Heart left ventricle (tissue), 16 donors: ENCODE results near the gene PRR9. TPM values are rescaled to one million over a fixed set of nuclear protein-coding genes. Genes with fewer than 3 reads are reported as not detected.

ENCODE experiments used
- ATAC-seq, 4 donors: fragments of 200-7000 bp; cut with Tn5 transposase; one replicate each; pipeline ENCODE4 v1.9.1; 2020 to 2022; ENCODE audit warnings: moderate library complexity in 4 of 4, mild to moderate bottlenecking in 3 of 4, moderate number of reproducible peaks in 1 of 4
- DNase-seq, 5 donors: peaks; one replicate each; pipeline ENCODE4 v3.0.0-alpha.2; 2020
- H3K27ac ChIP-seq, 12 donors: fragments of 200-600 bp; sonication (generic) in 4 of 12; one replicate each; pipeline versions ENCODE4 v1.5.0 to v1.8.0; 2016 to 2022; ENCODE audit warnings: mild to moderate bottlenecking in 2 of 12
- H3K27me3 ChIP-seq, 9 donors: fragments of 200-600 bp; sonication (generic) in 2 of 9; one replicate each; pipeline versions ENCODE4 v1.5.1 to v1.8.0; 2016 to 2022; ENCODE audit warnings: mild to moderate bottlenecking in 3 of 9
- H3K36me3 ChIP-seq, 9 donors: fragments of 200-600 bp; sonication (generic) in 2 of 9; one replicate each; pipeline versions ENCODE4 v1.5.0 to v1.8.0; 2018 to 2022; ENCODE audit warnings: mild to moderate bottlenecking in 2 of 9
- H3K4me1 ChIP-seq, 12 donors: fragments of 200-600 bp; sonication (generic) in 4 of 12; one replicate each; pipeline versions ENCODE4 v1.5.0 to v1.8.0; 2016 to 2022; ENCODE audit warnings: mild to moderate bottlenecking in 3 of 12
- H3K4me3 ChIP-seq, 12 donors: fragments of 200-600 bp; sonication (generic) in 4 of 12; one replicate each; pipeline versions ENCODE4 v1.5.0 to v1.8.0; 2017 to 2022; ENCODE audit warnings: mild to moderate bottlenecking in 9 of 12, moderate library complexity in 4 of 12
- H3K9me3 ChIP-seq, 12 donors: fragments of 200-600 bp; sonication (generic) in 4 of 12; one replicate each; pipeline versions ENCODE4 v1.5.0 to v1.8.0; 2016 to 2022; ENCODE audit warnings: mild to moderate bottlenecking in 1 of 12
- POLR2A ChIP-seq, 2 donors: fragments of 450-650 bp; IDR thresholded peaks; one replicate each; pipeline ENCODE4 v1.6.1; 2017; ENCODE audit warnings: antibody characterized with exemption in 2 of 2, mild to moderate bottlenecking in 2 of 2, moderate library complexity in 2 of 2
- WGBS, 4 donors: extraction: QIAGEN DNeasy Blood & Tissue Kit in 2 of 4; methylation state at CpG; one replicate each; pipeline versions ENCODE4 v1.1.5 to v1.1.7; 2013 to 2018; 5-methylcytosine and 5-hydroxymethylcytosine counted together
- intact Hi-C, 10 donors: fragments of 100-400 bp; cut with DNase I; formaldehyde crosslinking; loops; one replicate each; pipeline versions ENCODE4 v1.11.1 to v1.14.2; 2022
- polyA plus RNA-seq, 2 donors: library from polyadenylated mRNA; stranded (reverse); fragments of 200-250 nt; gene quantifications; one replicate each; pipeline ENCODE4 v1.2.3, GENCODE V29; 2013
- total RNA-seq, 9 donors: library from RNA; depleted of rRNA in 2 of 9; stranded (reverse); fragments of >200 nt in 2 of 9; fragmentation: NEBNext Ultra II Directional in 3 of 9; extraction: Animal tissue kit (Norgen Biotek cat#: 25700) in 3 of 9; gene quantifications; one replicate each; pipeline versions ENCODE4 v1.1.0 to v1.2.4, GENCODE V29; 2016 to 2023
- TF ChIP-seq, protein P1 (sequence below), 12 donors: fragments of 200-600 bp; sonication (generic) in 4 of 12; IDR thresholded peaks; one replicate each; pipeline versions ENCODE4 v1.5.0 to v1.8.0; 2018 to 2022; ENCODE audit warnings: antibody characterized with exemption in 12 of 12, mild to moderate bottlenecking in 5 of 12
- donor health status: ischemic (EF 13 %, LVEDD 7.1; RV severe dilation, severe dysfunction).
- donor health status: healthy with polysubstance abuse.
- donor health status: DM: no; HTN: yes; CAD: no.
- donor health status: DM: no; HTN: no; CAD: no.
- donor health status: ischemic (EF 25% LVEDD 6.9; RV normal size, moderate dysfunction).
- donor health status: ischemic (EF 25% LVEDD 5.7; RV mildly dilated, moderate dysfunction).
- donor health status: healthy.
- donor health status: DM: yes; HTN: yes; CAD: no.
- donor health status: ischemic (EF 35%, LVEDD 5.7; RV mildly dilated, moderate dysfunction).
- donor health status: nonischemic (EF 11% LVEDD 7.7; RV severe dilation, severe dysfunction).
- donor health status: DM: yes; HTN: yes; CAD: no.
- donor health status: PGD.
- donor health status: ischemic (EF 29% LVEDD 5.4; RV normal size, mild dysfunction).
- donor health status: nonischemic (EF 23%, LVEDD 6.1; RV moderate dilation, normal function).

The PRR9 gene
- total and polyA plus RNA-seq, 11 donors, result 1.1 TPM; not detected in 10

DNA sequence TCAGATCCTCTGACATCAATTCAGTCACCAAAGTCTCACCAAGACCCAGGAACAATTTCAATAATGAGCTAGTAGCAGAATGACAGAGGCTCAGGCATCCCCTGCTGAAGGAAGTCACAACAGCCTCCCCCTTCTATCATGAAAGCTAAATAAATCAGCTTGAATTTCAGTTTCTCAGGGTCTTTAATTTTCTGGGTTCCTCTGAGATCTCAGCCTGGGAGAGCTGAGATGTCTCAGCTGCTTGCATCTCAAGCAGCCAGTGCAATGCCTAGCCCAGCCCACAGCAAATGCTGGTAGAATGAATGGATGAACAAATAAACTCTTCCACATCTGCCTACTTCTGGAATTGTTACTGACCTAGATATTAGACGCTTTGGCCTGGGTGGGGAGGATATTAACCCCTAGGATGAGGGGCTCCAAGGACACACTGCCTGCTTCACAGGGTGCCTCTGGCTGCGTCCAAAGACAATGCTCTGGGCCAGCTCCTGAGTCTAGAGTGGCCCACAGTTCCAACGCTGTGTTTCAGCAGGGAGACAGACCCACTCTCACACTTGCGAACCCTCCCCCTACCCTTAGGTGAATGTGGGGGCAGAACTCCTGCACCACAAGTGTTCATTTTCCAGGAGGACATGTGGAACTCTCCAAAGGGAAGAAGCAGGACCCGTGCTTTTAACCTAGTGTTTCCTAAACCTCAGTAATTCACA lies 30.9 kb downstream of the PRR9 start:
- no peak overlapping the region for H3K4me3 ChIP-seq
- H3K27me3 ChIP-seq, result peaks cover 0 to 36% (median 5%) of the 10 kb centered on the region in 9 donors
- H3K36me3 ChIP-seq, result no peaks in the 10 kb centered on the region
- intact Hi-C loops, result no loop called here
- H3K4me1 ChIP-seq, result no peaks in the 10 kb centered on the region
- ATAC-seq, result no peak
- no peaks in the 10 kb centered on the region for H3K9me3 ChIP-seq
- DNase-seq, result no peak
- WGBS, 4 donors, result 58 to 65% (median 62%) methylated on average over 5 of the region's 5 CpGs
- no peak overlapping the region for H3K27ac ChIP-seq
- no peak for TF ChIP-seq POLR2A (IDR thresholded peaks at IDR 0.05)
- TF ChIP-seq, protein P1, sequence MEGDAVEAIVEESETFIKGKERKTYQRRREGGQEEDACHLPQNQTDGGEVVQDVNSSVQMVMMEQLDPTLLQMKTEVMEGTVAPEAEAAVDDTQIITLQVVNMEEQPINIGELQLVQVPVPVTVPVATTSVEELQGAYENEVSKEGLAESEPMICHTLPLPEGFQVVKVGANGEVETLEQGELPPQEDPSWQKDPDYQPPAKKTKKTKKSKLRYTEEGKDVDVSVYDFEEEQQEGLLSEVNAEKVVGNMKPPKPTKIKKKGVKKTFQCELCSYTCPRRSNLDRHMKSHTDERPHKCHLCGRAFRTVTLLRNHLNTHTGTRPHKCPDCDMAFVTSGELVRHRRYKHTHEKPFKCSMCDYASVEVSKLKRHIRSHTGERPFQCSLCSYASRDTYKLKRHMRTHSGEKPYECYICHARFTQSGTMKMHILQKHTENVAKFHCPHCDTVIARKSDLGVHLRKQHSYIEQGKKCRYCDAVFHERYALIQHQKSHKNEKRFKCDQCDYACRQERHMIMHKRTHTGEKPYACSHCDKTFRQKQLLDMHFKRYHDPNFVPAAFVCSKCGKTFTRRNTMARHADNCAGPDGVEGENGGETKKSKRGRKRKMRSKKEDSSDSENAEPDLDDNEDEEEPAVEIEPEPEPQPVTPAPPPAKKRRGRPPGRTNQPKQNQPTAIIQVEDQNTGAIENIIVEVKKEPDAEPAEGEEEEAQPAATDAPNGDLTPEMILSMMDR (IDR thresholded peaks at IDR 0.05), result no peak

DNA sequence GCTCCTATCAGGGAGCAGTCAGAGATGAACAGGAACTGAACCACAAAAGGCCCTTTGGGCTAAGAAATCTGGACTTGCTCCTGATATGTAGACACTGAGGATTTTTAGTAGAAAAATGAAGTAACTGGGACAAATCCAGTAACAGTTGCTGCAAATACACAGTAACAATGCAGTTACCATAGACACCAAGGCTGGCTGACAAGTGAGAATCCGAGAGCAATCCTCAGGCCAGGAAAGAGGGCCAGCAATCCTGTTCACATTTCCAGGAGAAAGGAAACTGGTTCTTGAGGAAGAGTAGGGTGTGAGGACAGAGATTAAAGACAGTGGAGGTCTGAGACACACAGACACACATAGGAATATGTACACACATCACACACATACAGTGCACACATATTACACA lies 32.8 kb downstream of the PRR9 start:
- Histone ChIP-seq H3K36me3 (no peaks in the 10 kb centered on the region), H3K4me3 (no peak overlapping the region), H3K9me3 (no peaks in the 10 kb centered on the region), H3K27me3 (peaks cover 0 to 36% (median 5%) of the 10 kb centered on the region in 9 donors), H3K4me1 (no peaks in the 10 kb centered on the region), H3K27ac (no peak overlapping the region)
- WGBS, 4 donors, result 48 to 59% (median 49%) methylated on average over 1 of the region's 1 CpG
- intact Hi-C loops, result no loop called here
- ATAC-seq, result no peak
- no peak for DNase-seq
- no peak for TF ChIP-seq POLR2A (IDR thresholded peaks at IDR 0.05)
- TF ChIP-seq, protein P1 (IDR thresholded peaks at IDR 0.05), result no peak

DNA sequence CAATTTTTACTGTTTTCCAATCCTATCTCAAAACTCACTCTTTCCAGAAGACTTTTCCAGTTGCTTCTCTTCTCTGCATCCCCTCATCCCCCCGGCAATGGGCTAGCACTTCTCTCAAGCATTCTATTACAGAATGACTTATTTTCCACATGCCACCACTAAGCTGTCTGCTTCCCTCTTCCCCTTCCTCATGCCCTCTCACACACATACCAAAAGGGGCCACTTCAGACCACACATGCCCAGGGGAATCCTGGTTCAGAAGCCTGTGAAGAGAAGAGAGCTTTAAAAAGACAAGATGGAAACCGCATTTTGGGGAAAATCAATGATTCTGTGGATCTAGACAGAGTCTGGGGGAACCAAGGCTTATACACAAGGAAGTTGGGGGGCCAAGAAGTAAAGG lies 33.7 kb downstream of the PRR9 start:
- peaks cover 0 to 36% (median 5%) of the 10 kb centered on the region in 9 donors for H3K27me3 ChIP-seq
- DNase-seq (no peak), ATAC-seq (no peak)
- TF ChIP-seq, protein P1 (IDR thresholded peaks at IDR 0.05), result no peak
- no peak for TF ChIP-seq POLR2A (IDR thresholded peaks at IDR 0.05)
- H3K36me3 ChIP-seq, result no peaks in the 10 kb centered on the region
- WGBS, 4 donors, result 80 to 85% (median 84%) methylated on average over 2 of the region's 2 CpGs
- H3K4me1 ChIP-seq, result no peaks in the 10 kb centered on the region
- H3K27ac ChIP-seq, result no peak overlapping the region
- intact Hi-C loops, result no loop called here
- H3K4me3 ChIP-seq, result no peak overlapping the region
- no peaks in the 10 kb centered on the region for H3K9me3 ChIP-seq

DNA sequence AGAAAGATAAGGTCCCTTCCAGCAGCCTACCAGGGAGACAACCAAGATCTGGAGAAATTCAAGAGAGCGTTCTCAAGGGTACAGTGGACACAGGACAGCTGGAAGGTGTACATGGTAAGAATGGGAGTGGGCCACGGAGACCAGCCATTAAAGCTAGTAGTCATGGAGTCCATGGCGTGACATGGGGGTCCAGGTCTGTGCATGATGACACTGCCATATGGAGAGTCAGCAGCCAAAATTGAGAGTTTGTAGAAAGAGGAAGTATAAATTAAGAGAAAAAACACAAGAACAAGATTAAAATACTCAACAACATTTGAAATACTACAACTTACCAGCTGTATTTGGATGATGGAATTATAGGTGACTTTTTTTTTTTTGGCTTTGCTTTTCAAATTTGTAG lies 34.2 kb downstream of the PRR9 start:
- H3K27me3 ChIP-seq, result peaks cover 0 to 36% (median 5%) of the 10 kb centered on the region in 9 donors
- no peak overlapping the region for H3K4me3 ChIP-seq
- no peak overlapping the region for H3K27ac ChIP-seq
- DNase-seq (no peak), ATAC-seq (no peak)
- WGBS, 4 donors, result 81 to 85% (median 83%) methylated on average over 3 of the region's 3 CpGs
- H3K4me1 ChIP-seq, result no peaks in the 10 kb centered on the region
- intact Hi-C loops, result no loop called here
- no peaks in the 10 kb centered on the region for H3K9me3 ChIP-seq
- no peak for TF ChIP-seq POLR2A (IDR thresholded peaks at IDR 0.05)
- TF ChIP-seq, protein P1 (IDR thresholded peaks at IDR 0.05), result no peak
- H3K36me3 ChIP-seq, result no peaks in the 10 kb centered on the region
